ENCODE measurements around the gene SF3A2.
A peak's percentile ranks its signal among the peaks of the same experiment; 100 is the strongest.
"Not testable (repeated sequence)": the region's sequence is repeated elsewhere in the genome, so short reads cannot be mapped to it uniquely, and the experiment has no call there.

Gene SF3A2

DNA sequence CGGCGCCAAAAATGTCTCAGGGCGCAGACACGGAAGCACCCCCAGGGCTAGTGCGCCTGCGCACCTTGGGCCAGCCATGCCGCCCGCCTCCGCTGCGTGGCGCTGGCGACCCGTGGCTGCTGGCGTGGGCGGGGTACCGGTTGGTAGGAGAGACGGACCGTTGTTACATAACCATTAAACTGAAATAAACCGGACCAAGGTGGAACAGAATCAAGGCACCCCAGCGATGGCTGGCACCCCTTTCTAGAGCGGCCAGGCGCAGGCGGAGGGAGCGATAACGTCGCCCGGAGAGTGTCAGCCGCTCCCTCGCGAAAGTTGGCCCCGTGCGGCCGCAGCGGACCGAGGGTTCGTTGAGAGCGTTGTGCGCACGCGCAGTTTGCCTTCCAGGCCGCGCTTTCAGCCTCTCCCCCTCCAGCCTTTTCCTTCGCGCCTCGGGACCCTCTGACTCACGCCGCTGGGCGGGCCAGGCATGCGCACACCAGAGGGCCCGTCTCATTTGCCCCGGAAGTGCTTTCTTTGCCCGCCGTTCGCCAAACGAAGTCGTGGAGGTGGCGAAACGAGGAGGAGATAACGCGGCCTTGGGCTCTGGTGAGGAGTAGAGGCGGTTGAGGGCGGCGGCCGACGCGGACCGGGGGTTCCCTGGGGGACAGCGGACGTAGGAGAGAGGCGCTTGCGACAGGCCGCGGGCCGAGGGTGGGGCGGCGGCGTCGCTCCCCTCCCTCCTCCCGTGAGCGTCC is at the start of gene SF3A2, which contains the start of gene PLEKHJ1:
Gene SF3A2, plus strand, starts transcription at position 511 of the 737 bp plus-strand sequence. CDS start 6,595 bp downstream, outside the sequence.
Gene PLEKHJ1, minus strand, starts transcription at position 16 of the 737 bp plus-strand sequence. CDS start 81 bp downstream, outside the sequence.
- peak; percentile 98 for DNase-seq (ENCODE audit: low spot score)

GRCh38 chr19:2187159-2187558 is 49.5 kb upstream of the SF3A2 start:
- DNase-seq (ENCODE audit: low spot score) = no peak

GRCh38 chr19:2188708-2189385 is 47.8 kb upstream of the SF3A2 start:
- no peak for DNase-seq (ENCODE audit: low spot score)

DNA sequence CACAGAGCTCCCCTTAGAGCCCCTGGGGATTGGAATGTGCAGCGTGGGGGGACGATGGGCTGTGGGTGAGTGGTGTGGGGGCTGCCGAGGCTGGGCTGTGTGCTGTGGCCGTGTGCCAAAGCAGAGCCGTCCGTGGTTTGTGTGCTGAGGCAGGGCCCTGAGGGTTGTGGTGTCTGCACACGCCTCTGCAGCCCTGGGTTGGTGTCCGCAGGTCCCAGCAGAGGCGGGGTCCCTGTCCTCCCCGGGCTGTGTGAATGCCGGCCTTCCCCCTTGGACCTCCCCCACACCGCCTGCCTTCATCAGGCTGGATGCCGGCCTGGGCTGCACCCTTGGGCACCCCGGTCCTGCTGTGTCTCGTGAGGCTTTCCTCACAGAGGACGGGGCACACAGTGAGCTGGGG is 46.7 kb upstream of the SF3A2 start:
- DNase-seq (ENCODE audit: low spot score) = no peak

DNA sequence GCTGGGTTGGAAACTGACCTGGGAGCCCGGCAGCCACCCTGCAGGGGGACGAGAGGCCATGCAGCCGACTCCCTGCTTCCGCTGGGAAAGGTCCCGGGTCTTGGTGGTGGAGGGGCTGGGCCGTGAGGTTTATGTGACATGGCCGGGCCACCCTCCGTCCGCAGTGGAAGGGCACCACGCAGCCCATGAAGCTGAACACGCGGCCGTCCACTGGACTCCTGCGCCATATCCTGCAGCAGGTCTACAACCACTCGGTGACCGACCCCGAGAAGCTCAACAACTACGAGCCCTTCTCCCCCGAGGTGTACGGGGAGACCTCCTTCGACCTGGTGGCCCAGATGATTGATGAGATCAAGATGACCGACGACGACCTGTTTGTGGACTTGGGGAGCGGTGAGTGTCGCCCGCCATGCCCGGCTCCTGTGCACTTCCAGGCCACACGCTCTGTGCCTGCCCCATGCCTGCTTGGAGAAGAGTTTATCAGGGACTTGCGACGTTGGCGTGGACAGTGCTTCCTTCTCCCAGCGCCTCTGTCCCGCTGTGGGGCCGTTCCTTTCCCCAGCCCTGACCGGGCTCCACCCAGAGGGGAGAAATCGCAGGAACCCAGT is 45.7 kb upstream of the SF3A2 start:
- no peak for DNase-seq (ENCODE audit: low spot score)

DNA sequence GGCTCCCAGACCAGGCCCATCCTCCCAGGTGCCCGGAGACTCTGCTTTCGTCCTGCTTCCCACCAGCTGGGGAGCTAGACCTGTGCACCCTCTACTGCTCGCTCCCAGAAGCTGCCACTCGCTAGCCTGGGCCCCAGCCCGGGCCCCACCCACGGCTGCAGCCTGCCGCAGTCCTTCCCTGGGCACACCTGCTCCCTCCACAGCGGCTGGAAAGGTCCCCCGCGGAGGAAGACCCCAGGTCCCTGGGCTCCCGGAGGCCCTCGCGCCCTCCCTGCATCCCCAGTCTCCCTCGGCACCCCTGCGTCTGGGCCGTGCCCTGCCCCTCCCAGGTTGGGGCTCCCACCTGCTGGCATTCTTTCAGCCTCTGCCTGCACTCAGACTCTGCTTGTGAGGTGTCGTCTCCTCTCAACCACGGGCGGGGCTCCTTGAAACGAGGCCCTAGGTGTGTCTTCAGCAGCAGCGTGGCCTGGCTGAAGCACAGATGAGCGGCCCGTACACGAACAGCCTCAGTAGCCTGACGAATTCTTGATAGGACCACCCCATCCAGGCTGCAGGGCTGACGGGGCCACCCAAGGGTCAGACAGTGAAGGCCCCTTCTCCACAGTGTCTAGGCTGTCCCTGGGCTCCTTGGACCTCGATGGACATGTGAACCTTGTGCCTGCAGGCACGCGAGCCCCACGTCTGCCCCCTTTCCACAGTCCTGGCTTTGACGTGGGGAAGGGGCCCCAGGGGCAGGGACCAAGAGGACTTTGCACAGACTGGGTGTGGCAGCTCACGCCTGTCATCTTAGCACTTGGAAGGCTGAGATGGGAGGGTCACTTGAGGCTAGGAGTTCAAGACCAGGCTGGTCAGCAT is 44.9 kb upstream of the SF3A2 start:
- no peak for DNase-seq (ENCODE audit: low spot score)

GRCh38 chr19:2192862-2193261 is 43.8 kb upstream of the SF3A2 start:
- no peak for DNase-seq (ENCODE audit: low spot score)

DNA sequence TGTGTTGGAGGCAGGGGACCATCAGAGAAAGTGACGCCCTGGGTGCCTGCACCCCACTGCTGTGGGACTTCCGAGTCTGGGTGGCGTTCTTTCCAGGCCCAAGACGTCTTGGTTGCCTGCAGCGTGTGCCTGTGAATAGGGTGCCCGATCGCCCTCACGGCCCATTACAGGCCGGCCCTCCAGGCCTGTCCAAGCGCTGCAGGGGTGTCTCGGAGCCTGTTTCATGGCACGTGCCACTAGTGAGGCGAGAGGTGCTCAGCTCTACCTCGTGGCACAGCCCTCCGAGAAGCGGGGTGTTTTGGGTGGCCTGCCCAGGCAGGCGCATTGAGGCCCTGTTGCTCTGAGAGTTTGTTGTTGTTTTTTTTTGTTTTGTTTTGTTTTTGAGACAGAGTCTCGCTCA is 42.8 kb upstream of the SF3A2 start:
- no peak for DNase-seq (ENCODE audit: low spot score)

DNA sequence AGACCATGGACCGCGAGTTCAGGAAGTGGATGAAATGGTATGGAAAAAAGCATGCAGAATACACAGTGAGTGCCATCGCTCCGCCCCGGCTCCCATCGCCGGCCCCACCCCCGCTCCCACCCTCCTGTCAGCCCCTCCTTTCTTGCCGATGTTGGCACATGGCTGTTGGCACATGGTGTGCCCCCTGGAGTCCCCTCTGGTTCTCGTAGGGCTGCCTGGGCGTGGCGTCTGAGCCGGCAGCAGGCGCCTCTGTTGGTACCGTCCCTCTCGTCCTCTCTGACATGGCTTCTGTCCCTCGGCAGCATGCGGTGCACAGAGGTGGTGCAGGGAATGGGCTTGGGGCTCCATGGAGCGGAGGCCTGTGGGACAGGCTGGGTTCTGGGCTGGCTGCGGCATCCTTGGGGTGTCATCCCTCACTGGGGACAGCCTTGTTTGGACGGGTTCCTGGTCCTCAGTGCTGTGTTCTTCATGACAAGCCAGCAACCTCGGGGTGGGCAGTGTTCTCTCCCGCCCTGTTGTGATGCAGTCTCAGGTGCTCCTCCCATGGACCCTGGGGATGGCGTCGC is 42.0 kb upstream of the SF3A2 start:
- DNase-seq (ENCODE audit: low spot score) = no peak

DNA sequence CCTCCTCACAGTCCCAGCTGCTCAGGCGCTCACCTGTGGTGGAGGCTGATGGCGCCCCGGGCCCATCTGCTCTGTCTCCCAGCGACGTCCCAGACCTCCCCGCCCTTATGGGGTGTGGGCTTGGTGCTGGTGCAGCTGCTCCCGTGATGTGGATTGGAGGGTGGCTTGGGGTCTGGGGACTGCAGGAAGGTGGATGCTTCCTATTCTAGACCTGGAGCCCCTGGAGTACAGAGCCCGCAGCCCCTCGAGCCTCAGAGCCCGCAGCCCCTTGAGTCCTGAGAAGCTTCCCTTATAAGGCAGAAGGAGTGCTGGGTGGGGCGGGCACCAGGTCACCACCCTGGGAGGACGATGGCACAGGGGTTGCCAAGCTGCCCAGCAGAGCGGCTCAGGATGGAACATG is 41.3 kb upstream of the SF3A2 start:
- no peak for DNase-seq (ENCODE audit: low spot score)

- DNase-seq (ENCODE audit: low spot score) = no peak
These were observed 40.7 kb upstream of the SF3A2 start for GRCh38 chr19:2195914-2196313.

GRCh38 chr19:2197270-2197669 is 39.4 kb upstream of the SF3A2 start:
- DNase-seq (ENCODE audit: low spot score) = no peak

DNA sequence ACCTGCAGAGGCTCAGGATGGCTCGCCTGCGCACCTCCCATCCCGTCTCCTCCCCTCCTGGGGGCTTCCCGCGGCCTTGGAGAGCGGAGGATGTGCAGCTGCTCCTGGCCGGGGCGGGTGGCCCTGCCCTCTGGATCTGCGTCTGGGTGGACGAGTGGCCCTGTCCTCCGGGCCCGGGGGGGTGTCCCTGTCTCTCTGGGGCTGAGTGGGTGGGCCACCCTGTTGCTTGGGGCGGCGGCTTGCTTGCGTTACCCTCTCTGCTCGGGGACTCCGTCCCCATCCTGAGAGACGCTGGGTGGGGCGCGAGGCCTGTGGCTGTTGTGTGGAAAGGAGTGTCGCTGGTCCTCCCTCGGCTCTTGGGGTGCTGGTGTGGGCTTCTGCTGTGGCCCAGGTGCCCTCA is 38.3 kb upstream of the SF3A2 start:
- DNase-seq (ENCODE audit: low spot score) = no peak

GRCh38 chr19:2199215-2199614 is 37.4 kb upstream of the SF3A2 start:
- DNase-seq (ENCODE audit: low spot score) = peak; percentile 56

DNA sequence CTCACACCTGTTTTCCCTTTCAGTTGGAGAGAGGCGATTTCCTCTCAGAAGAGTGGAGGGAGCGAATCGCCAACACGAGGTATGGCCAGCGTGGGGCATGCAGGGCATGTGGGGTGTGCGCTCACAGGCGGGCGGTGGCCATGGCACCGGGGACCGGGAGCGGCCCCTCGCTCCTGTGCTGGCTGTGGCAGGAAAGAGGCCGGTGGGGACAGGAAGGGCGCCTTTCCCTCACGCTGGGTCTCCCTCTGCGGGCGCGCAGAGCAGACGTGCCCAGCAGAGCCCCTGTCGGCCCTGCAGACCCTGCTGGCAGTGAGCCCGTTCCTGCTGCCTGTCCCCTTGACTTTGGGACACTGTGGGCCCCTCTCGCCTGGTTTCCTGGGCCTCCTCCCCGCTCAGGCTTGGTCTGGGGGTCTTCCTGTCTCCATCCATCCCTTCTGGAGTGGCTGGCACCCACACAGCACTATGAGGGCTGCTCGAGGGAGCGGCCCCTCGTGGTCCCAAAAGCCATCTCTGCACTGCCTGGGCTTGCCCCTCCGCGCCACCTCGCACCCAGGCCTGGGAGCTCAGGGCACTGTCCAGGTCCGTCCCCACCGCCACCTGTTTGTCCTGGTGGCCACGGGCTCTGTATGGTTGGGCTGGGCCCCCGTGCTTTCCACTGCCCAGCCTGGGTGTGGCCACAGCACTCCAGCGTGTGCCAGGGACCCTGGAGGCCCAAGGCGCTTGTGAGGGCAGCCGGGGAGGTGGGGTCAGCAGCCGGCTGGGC is 36.6 kb upstream of the SF3A2 start:
- no peak for DNase-seq (ENCODE audit: low spot score)

- DNase-seq (ENCODE audit: low spot score) = not testable (repeated sequence)
These were observed 35.9 kb upstream of the SF3A2 start for GRCh38 chr19:2200624-2201294.

DNA sequence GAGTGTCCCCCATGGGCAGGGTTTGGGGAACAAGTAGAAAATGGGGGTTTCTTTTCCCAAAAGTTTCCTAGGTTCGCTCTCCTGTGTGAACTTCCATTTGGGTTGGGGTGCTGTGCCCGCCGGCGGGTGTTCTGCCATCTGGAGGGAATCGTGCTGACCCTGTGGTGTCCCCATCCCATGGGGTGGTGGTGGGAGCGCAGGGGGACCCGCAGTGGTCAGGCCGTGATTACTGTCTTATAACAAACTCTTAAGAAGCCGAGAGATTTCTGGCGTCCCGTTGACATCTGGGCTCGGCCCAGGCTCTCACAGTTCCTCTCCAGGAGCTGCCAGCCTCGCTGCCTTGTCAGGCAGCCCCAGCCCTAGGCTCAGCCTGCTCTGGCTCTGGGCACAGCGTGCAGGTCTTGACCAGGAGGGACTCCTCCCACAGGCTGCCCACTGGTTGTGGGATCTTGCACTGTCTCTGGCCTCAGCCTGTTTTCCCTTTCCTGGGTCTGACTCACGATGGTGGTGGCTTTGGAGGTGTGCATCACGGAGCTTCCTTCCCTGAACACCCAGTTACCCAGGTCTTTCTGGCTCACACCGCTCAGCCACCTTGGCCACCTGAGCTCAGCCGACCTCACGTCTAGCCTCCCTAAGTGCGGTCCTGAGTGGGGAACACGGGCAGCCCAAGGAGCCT is 35.0 kb upstream of the SF3A2 start:
- DNase-seq (ENCODE audit: low spot score) = no peak

GRCh38 chr19:2202366-2202765 is 34.3 kb upstream of the SF3A2 start:
- no peak for DNase-seq (ENCODE audit: low spot score)

GRCh38 chr19:2207008-2207407 is 29.6 kb upstream of the SF3A2 start:
- DNase-seq (ENCODE audit: low spot score) = no peak

Data from HuH-7 (cell line).